Upper lobe of left lung (tissue), 4 donors: ENCODE measurements around the gene NALCN.

Experiments
- EP300 ChIP-seq, 4 donors: sonication (generic); formaldehyde crosslinking; IDR thresholded peaks; one replicate each; pipeline ENCODE4 v1.5.1; 2017; ENCODE audit warnings: antibody characterized with exemption in 4 of 4, control low read depth in 2 of 4
- TF ChIP-seq, protein P1 (sequence below), 6 experiments: fragments of 450-650 bp in 4 of 6; fragments of 200-600 bp in 2 of 6; sonication (generic) in 2 of 6; IDR thresholded peaks; one replicate each; pipeline ENCODE4 v1.5.1; 2016 to 2019; ENCODE audit warnings: antibody characterized with exemption in 6 of 6

DNA sequence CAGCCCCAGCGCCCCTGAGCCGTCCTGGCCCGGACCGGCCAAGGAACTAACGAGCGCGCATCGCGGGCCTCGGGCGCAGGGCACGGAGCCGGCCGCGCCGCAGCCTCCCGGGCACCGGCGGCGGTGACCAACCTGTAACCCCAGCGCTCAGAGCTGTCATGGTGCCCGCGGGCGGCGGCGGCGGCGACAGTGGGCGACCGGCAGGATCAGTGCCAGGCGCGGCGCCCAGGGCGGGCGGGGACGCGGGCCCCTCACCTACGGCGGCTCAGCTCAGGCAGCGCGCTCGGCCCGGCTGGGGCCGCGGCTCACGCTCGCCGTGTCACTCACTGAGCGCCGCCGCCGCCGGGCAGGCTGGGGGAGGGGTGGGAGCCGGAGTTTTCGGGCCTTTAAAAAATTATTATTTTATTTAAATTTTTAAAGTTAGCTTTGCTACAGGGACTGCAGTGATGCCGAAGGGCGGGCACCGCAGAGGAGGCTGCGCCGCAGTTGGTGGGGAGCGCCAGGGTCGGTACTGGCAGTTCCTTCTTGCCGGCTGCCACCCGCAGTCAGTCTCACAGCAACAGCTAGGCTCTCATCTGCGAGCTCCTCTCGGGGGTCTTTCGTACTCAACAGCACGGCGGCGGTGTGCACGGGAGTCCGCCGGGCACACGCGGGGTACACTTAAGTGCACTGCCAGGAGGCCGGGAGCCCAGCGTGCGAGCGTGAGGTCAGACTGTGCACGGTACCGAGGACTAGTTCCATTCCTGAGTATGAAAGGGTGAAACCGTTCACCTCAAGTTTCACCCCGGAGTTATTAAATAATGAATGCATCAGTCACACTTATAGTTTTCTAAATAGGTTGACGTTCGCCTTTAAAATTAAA, at the start of gene NALCN:
- TF ChIP-seq, protein P1, sequence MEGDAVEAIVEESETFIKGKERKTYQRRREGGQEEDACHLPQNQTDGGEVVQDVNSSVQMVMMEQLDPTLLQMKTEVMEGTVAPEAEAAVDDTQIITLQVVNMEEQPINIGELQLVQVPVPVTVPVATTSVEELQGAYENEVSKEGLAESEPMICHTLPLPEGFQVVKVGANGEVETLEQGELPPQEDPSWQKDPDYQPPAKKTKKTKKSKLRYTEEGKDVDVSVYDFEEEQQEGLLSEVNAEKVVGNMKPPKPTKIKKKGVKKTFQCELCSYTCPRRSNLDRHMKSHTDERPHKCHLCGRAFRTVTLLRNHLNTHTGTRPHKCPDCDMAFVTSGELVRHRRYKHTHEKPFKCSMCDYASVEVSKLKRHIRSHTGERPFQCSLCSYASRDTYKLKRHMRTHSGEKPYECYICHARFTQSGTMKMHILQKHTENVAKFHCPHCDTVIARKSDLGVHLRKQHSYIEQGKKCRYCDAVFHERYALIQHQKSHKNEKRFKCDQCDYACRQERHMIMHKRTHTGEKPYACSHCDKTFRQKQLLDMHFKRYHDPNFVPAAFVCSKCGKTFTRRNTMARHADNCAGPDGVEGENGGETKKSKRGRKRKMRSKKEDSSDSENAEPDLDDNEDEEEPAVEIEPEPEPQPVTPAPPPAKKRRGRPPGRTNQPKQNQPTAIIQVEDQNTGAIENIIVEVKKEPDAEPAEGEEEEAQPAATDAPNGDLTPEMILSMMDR (IDR thresholded peaks at IDR 0.05), result no peak
- no peak for TF ChIP-seq EP300 (IDR thresholded peaks at IDR 0.05)
